SK-N-SH treated with all-trans-retinoic acid at 6 μM for 48 hours (cell line): Measurements from ENCODE around the gene SMTNL1.

ENCODE experiments used
- ATAC-seq: fragments of 200-7000 bp; cut with Tn5 transposase; 3 replicates; pipeline ENCODE4 v1.9.1; 2020; ENCODE audit warnings: mild to moderate bottlenecking, moderate library complexity
- ARNTL ChIP-seq: fragments of 450-650 bp; formaldehyde crosslinking; IDR thresholded peaks from 2 replicates; pipeline ENCODE4 v1.5.0; 2020; ENCODE audit warnings: low read depth, mild to moderate bottlenecking, moderate library complexity, borderline replicate concordance
- BACH2 ChIP-seq: fragments of 250-450 bp; sonication (Bioruptor Pico); IDR thresholded peaks from 2 replicates; pipeline ENCODE4 v1.9.0; 2021; ENCODE audit warnings: mild to moderate bottlenecking, borderline replicate concordance
- CSDC2 ChIP-seq: fragments of 250-450 bp; sonication (Bioruptor Pico); IDR thresholded peaks from 2 replicates; pipeline ENCODE4 v1.5.0; 2020; ENCODE audit warnings: mild to moderate bottlenecking, moderate library complexity
- GLIS3 ChIP-seq: fragments of 250-450 bp; sonication (Bioruptor Pico); IDR thresholded peaks from 2 replicates; pipeline ENCODE4 v1.5.0; 2020; ENCODE audit warnings: mild to moderate bottlenecking, moderate library complexity
- OSR1 ChIP-seq: fragments of 250-450 bp; sonication (Bioruptor Pico); IDR thresholded peaks from 2 replicates; pipeline ENCODE4 v1.8.0; 2022; ENCODE audit warnings: moderate library complexity, mild to moderate bottlenecking, inconsistent platforms
- PPARA ChIP-seq: fragments of 250-450 bp; sonication (Bioruptor Pico); IDR thresholded peaks from 2 replicates; pipeline ENCODE4 v1.5.0; 2020; ENCODE audit warnings: mild to moderate bottlenecking, borderline replicate concordance
- RARB ChIP-seq: fragments of 250-450 bp; sonication (Bioruptor Pico); IDR thresholded peaks from 2 replicates; pipeline ENCODE4 v1.8.0; 2021; ENCODE audit warnings: mild to moderate bottlenecking, moderate library complexity
- SNAI2 ChIP-seq: fragments of 250-450 bp; sonication (Bioruptor Pico); IDR thresholded peaks from 2 replicates; pipeline ENCODE4 v1.5.0; 2020; ENCODE audit warnings: mild to moderate bottlenecking, moderate library complexity
- TCF4 ChIP-seq: fragments of 250-450 bp; sonication (Bioruptor Pico); IDR thresholded peaks from 2 replicates; pipeline ENCODE4 v1.8.0; 2021; ENCODE audit warnings: mild to moderate bottlenecking, moderate library complexity, borderline replicate concordance
- TOX ChIP-seq: fragments of 250-450 bp; sonication (Bioruptor Pico); IDR thresholded peaks from 2 replicates; pipeline ENCODE4 v1.8.0; 2021; ENCODE audit warnings: mild to moderate bottlenecking, moderate library complexity, borderline replicate concordance
- ZC3H10 ChIP-seq: fragments of 250-450 bp; sonication (Bioruptor Pico); IDR thresholded peaks from 2 replicates; pipeline ENCODE4 v1.5.1; 2021; ENCODE audit warnings: mild to moderate bottlenecking, moderate library complexity
- ZFP3 ChIP-seq: fragments of 250-450 bp; sonication (Bioruptor Pico); IDR thresholded peaks from 2 replicates; pipeline ENCODE4 v1.5.0; 2020; ENCODE audit warnings: mild to moderate bottlenecking, moderate library complexity
- ZFP30 ChIP-seq: fragments of 450-650 bp; formaldehyde crosslinking; IDR thresholded peaks from 2 replicates; pipeline ENCODE4 v1.5.0; 2022; ENCODE audit warnings: mild to moderate bottlenecking, moderate library complexity
- ZNF70 ChIP-seq: fragments of 450-650 bp; formaldehyde crosslinking; IDR thresholded peaks from 2 replicates; pipeline ENCODE4 v1.5.0; 2020; ENCODE audit warnings: mild to moderate bottlenecking, moderate library complexity
- ZNF8 ChIP-seq: fragments of 450-650 bp; formaldehyde crosslinking; IDR thresholded peaks from 2 replicates; pipeline ENCODE4 v1.5.0; 2020; ENCODE audit warnings: mild to moderate bottlenecking, moderate library complexity
- TF ChIP-seq, protein P1 (sequence below): fragments of 250-450 bp; sonication (Bioruptor Pico); IDR thresholded peaks from 2 replicates; pipeline ENCODE4 v1.5.1; 2021; ENCODE audit warnings: mild to moderate bottlenecking, moderate library complexity
- TF ChIP-seq, protein P2 (sequence below): fragments of 250-450 bp; sonication (Bioruptor Pico); IDR thresholded peaks from 2 replicates; pipeline ENCODE4 v1.5.1; 2020; ENCODE audit warnings: low read depth, mild to moderate bottlenecking, moderate library complexity
- TF ChIP-seq, protein P3 (sequence below): fragments of 250-450 bp; sonication (Bioruptor Pico); IDR thresholded peaks from 2 replicates; pipeline ENCODE4 v1.8.0; 2021; ENCODE audit warnings: low read depth, mild to moderate bottlenecking, moderate library complexity, borderline replicate concordance
- TF ChIP-seq, protein P4 (sequence below): fragments of 250-450 bp; sonication (Bioruptor Pico); IDR thresholded peaks from 2 replicates; pipeline ENCODE4 v1.8.0; 2020; ENCODE audit warnings: mild to moderate bottlenecking, moderate library complexity, borderline replicate concordance
- TF ChIP-seq, protein P5 (sequence below): fragments of 250-450 bp; sonication (Bioruptor Pico); IDR thresholded peaks from 2 replicates; pipeline ENCODE4 v1.5.0; 2020; ENCODE audit warnings: mild to moderate bottlenecking, moderate library complexity

SMTNL1 gene

DNA sequence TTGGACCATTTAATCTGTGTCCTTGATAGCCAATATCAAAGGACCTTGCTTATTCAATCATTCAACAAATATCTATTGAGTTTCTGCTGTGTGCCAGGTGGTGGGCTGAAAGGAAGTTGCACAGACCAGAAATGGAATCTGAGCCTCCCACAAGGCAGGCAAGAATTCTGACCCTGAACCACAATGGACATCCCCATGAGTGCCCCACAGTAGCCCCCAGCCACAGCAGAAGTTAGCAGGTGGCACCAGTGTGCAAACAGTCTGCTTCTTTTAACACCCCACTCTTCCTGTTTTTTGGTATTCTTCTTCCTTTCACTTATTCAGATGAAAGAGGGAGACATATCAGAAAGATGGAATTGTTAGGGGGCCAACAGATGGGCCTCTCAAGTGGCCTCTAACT is 47.9 kb downstream of the SMTNL1 start:
- no peak for ATAC-seq
- TF ChIP-seq ZC3H10 (no peak), ARNTL (CRISPR knock-in tag) (no peak), PPARA (CRISPR knock-in tag) (no peak), ZFP3 (no peak), RARB (CRISPR knock-in tag) (no peak), TCF4 (CRISPR knock-in tag) (no peak), TOX (no peak), CSDC2 (CRISPR knock-in tag) (no peak), GLIS3 (no peak), ZNF70 (CRISPR knock-in tag) (no peak), ZNF8 (CRISPR knock-in tag) (no peak), ZFP30 (CRISPR knock-in tag) (no peak), SNAI2 (CRISPR knock-in tag) (no peak), OSR1 (CRISPR knock-in tag) (no peak), BACH2 (CRISPR knock-in tag) (no peak)
- TF ChIP-seq, protein P1, sequence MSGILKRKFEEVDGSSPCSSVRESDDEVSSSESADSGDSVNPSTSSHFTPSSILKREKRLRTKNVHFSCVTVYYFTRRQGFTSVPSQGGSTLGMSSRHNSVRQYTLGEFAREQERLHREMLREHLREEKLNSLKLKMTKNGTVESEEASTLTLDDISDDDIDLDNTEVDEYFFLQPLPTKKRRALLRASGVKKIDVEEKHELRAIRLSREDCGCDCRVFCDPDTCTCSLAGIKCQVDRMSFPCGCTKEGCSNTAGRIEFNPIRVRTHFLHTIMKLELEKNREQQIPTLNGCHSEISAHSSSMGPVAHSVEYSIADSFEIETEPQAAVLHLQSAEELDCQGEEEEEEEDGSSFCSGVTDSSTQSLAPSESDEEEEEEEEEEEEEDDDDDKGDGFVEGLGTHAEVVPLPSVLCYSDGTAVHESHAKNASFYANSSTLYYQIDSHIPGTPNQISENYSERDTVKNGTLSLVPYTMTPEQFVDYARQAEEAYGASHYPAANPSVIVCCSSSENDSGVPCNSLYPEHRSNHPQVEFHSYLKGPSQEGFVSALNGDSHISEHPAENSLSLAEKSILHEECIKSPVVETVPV (CRISPR knock-in tag), result no peak
- TF ChIP-seq, protein P2, sequence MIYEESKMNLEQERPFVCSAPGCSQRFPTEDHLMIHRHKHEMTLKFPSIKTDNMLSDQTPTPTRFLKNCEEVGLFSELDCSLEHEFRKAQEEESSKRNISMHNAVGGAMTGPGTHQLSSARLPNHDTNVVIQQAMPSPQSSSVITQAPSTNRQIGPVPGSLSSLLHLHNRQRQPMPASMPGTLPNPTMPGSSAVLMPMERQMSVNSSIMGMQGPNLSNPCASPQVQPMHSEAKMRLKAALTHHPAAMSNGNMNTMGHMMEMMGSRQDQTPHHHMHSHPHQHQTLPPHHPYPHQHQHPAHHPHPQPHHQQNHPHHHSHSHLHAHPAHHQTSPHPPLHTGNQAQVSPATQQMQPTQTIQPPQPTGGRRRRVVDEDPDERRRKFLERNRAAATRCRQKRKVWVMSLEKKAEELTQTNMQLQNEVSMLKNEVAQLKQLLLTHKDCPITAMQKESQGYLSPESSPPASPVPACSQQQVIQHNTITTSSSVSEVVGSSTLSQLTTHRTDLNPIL, result no peak
- TF ChIP-seq, protein P3, sequence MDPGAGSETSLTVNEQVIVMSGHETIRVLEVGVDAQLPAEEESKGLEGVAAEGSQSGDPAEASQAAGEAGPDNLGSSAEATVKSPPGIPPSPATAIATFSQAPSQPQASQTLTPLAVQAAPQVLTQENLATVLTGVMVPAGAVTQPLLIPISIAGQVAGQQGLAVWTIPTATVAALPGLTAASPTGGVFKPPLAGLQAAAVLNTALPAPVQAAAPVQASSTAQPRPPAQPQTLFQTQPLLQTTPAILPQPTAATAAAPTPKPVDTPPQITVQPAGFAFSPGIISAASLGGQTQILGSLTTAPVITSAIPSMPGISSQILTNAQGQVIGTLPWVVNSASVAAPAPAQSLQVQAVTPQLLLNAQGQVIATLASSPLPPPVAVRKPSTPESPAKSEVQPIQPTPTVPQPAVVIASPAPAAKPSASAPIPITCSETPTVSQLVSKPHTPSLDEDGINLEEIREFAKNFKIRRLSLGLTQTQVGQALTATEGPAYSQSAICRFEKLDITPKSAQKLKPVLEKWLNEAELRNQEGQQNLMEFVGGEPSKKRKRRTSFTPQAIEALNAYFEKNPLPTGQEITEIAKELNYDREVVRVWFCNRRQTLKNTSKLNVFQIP, result no peak
- TF ChIP-seq, protein P4, sequence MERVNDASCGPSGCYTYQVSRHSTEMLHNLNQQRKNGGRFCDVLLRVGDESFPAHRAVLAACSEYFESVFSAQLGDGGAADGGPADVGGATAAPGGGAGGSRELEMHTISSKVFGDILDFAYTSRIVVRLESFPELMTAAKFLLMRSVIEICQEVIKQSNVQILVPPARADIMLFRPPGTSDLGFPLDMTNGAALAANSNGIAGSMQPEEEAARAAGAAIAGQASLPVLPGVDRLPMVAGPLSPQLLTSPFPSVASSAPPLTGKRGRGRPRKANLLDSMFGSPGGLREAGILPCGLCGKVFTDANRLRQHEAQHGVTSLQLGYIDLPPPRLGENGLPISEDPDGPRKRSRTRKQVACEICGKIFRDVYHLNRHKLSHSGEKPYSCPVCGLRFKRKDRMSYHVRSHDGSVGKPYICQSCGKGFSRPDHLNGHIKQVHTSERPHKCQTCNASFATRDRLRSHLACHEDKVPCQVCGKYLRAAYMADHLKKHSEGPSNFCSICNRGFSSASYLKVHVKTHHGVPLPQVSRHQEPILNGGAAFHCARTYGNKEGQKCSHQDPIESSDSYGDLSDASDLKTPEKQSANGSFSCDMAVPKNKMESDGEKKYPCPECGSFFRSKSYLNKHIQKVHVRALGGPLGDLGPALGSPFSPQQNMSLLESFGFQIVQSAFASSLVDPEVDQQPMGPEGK (CRISPR knock-in tag), result no peak
- TF ChIP-seq, protein P5, sequence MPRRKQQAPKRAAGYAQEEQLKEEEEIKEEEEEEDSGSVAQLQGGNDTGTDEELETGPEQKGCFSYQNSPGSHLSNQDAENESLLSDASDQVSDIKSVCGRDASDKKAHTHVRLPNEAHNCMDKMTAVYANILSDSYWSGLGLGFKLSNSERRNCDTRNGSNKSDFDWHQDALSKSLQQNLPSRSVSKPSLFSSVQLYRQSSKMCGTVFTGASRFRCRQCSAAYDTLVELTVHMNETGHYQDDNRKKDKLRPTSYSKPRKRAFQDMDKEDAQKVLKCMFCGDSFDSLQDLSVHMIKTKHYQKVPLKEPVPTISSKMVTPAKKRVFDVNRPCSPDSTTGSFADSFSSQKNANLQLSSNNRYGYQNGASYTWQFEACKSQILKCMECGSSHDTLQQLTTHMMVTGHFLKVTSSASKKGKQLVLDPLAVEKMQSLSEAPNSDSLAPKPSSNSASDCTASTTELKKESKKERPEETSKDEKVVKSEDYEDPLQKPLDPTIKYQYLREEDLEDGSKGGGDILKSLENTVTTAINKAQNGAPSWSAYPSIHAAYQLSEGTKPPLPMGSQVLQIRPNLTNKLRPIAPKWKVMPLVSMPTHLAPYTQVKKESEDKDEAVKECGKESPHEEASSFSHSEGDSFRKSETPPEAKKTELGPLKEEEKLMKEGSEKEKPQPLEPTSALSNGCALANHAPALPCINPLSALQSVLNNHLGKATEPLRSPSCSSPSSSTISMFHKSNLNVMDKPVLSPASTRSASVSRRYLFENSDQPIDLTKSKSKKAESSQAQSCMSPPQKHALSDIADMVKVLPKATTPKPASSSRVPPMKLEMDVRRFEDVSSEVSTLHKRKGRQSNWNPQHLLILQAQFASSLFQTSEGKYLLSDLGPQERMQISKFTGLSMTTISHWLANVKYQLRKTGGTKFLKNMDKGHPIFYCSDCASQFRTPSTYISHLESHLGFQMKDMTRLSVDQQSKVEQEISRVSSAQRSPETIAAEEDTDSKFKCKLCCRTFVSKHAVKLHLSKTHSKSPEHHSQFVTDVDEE, result no peak

DNA sequence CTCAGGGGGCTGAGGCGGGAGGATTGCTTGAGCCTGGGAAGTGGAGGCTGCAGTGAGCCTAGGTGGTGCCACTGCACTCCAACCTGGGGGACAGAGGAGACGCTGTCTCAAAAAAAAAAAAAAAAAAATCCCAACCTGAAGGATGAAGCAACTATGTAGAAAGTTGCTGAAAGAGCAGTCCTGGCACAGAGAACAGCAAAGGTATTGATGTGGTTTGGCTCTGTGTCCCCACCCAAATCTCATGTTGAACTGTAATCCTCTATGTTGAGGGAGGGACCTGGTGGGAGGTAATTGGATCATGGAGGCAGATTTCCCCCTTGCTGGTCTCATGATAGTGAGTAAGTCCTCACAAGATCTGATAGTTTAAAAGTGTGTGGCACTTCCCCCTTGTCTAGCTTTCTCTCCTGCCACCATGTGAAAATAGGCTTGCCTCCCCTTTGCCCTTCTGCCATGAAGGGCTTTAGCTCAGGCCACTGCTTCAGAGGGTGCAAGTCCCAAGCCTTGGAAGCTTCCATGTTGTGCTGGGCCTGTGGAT is 49.4 kb downstream of the SMTNL1 start:
- TF ChIP-seq TOX (no peak), ARNTL (CRISPR knock-in tag) (no peak), PPARA (CRISPR knock-in tag) (no peak), OSR1 (CRISPR knock-in tag) (no peak), CSDC2 (CRISPR knock-in tag) (no peak), BACH2 (CRISPR knock-in tag) (no peak), ZNF8 (CRISPR knock-in tag) (no peak)
- TF ChIP-seq, protein P4 (CRISPR knock-in tag), result no peak
- no peak for ATAC-seq
